ENCODE data around the gene SSTR3.
A peak's percentile ranks its signal among the peaks of the same experiment; 100 is the strongest.

SSTR3 gene

DNA sequence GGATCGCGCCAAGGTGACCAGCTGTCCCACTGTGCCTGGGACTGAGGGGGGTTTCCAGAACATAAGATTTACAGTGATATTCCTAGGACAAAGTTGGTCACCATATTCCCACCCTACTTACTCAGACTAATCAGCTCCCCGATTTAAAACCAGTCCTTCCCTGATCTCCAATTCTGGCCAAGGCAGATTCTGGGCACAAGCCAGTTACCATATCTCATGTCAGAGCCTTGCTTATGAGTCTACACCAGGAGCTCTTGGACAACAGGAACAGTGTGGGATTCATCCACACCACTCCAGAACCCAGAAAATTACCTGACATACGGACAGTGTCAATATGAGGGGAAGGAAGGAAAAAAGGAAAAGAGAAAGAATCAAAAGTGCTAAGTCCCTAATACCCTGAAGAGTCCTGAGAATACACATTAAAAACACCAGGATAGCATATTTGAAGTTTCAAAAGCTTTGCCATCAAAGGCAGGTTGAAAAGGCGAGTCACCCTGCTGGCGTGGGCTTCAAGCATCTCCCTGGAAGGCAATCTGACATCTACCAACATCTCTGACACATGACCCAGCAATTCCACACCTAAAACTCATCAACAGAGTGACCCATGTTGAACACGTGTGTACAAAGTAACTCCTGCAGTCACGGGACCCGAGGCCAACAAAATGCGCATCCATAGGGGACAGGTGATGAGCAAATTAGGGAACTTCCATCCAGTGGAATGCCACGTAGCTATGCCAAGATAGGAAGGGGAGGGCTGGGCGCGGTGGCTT, 54.6 kb downstream of the SSTR3 start:
- no peak for TF ChIP-seq CTCF (IDR thresholded peaks at IDR 0.05; ENCODE audit: control extremely low read depth, extremely low read depth, low read depth, missing control alignments)
- POLR2A ChIA-PET, result interaction anchor here (0.6 to 0.8 kb wide), 2 partner anchors 33 to 42 kb away, joined by 3 to 4 read pairs; no protein-coding TSS in a partner anchor
- DNase-seq (ENCODE audit: extremely low spot score), result no peak
- CTCF ChIA-PET, result interaction anchor here (1.0 to 2.2 kb wide), 4 partner anchors 8 to 42 kb away, joined by 3 to 12 read pairs (median 5); no protein-coding TSS in a partner anchor

GRCh38 chr22:37156686-37157435, 55.4 kb downstream of the SSTR3 start:
- POLR2A ChIA-PET, result interaction anchor here (0.8 kb wide), 1 partner anchor 43 kb away, joined by 3 read pairs; no protein-coding TSS in a partner anchor
- CTCF ChIA-PET, result interaction anchor here (1.0 to 2.2 kb wide), 6 partner anchors 9 to 43 kb away, joined by 3 to 12 read pairs (median 4); no protein-coding TSS in a partner anchor
- TF ChIP-seq CTCF (IDR thresholded peaks at IDR 0.05; ENCODE audit: control extremely low read depth, extremely low read depth, low read depth, missing control alignments), result no peak
- DNase-seq (ENCODE audit: extremely low spot score), result no peak

- no peak for TF ChIP-seq CTCF (IDR thresholded peaks at IDR 0.05; ENCODE audit: control extremely low read depth, extremely low read depth, low read depth, missing control alignments)
- ChIA-PET CTCF (interaction anchor here (1.0 to 2.2 kb wide), 5 partner anchors 9 to 44 kb away, joined by 3 to 12 read pairs (median 4); no protein-coding TSS in a partner anchor), POLR2A (no interaction called here)
- DNase-seq (ENCODE audit: extremely low spot score), result no peak
These were observed 56.3 kb downstream of the SSTR3 start for GRCh38 chr22:37155971-37156370.

- ChIA-PET POLR2A (interaction anchor here (0.7 kb wide), 1 partner anchor 196 kb away, joined by 3 read pairs; no protein-coding TSS in a partner anchor), CTCF (interaction anchor here (1.0 to 1.5 kb wide), 2 partner anchors 15 to 45 kb away, joined by 4 read pairs; no protein-coding TSS in a partner anchor)
- TF ChIP-seq CTCF (IDR thresholded peaks at IDR 0.05; ENCODE audit: control extremely low read depth, extremely low read depth, low read depth, missing control alignments), result no peak
- DNase-seq (ENCODE audit: extremely low spot score), result peak; percentile 42
These were observed 57.2 kb downstream of the SSTR3 start for GRCh38 chr22:37154925-37155712.
